Inferior parietal cortex (tissue), 1 donor: ENCODE results near the gene SIRT6.
"Not testable (repeated sequence)": the region's sequence is repeated elsewhere in the genome, so short reads cannot be mapped to it uniquely, and the experiment has no call there.

ENCODE experiments used
- DNase-seq: peaks from one replicate; pipeline ENCODE4 v3.0.0-alpha.2; 2016; ENCODE audit errors: extremely low spot score

The SIRT6 gene

GRCh38 chr19:4136680-4137088 is 45.7 kb downstream of the SIRT6 start:
- DNase-seq = no peak

DNA sequence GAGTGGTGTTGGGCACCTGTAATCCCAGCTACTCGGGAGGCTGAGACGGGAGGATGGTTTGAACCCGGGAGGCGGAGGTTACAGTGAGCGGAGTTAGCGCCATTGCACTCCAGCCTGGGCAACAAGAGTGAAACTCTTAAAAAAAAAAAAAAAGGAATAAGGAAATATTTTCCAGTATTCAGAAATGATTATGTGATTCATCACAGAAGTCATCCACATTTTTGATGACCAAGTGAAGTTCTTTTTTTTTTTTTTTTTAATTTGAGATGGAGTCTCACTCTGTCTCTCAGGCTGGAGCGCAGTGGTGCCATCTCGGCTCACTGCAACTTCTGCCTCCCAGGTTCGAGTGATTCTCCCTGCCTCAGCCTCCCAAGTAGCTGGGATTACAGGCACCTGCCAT is 47.0 kb downstream of the SIRT6 start:
- DNase-seq = not testable (repeated sequence)

- no peak for DNase-seq
Measured at GRCh38 chr19:4134351-4134750, 48.0 kb downstream of the SIRT6 start.

- no peak for DNase-seq
Measured at GRCh38 chr19:4130744-4131438, 51.5 kb downstream of the SIRT6 start.

GRCh38 chr19:4129050-4129449 is 53.3 kb downstream of the SIRT6 start:
- DNase-seq = not testable (repeated sequence)

GRCh38 chr19:4127322-4127721 is 55.0 kb downstream of the SIRT6 start:
- not testable (repeated sequence) for DNase-seq

DNA sequence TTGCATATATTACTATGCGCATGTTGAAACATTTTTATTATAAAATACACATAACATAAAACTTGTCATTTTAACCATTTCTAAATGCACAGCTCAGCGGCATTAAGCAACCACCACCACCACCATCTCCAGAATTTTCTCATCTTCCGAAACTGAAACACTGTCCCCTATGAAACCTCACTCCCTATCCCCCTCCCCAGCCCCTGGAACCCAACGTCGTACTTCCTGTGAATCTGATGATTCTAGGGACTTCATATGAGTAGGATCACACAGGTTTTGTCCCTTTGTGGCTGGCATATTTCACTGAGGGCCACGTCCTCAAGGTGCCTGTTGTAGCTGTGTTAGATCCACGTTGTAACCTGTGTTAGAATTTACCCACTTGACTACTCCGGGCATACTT is 57.7 kb downstream of the SIRT6 start:
- DNase-seq = no peak
